IMR-90 (cell line): ENCODE results near the gene AMPD3. TPM values are rescaled to one million over a fixed set of nuclear protein-coding genes. Genes with fewer than 3 reads are reported as not detected.

Source experiments
- ATAC-seq: fragments of 200-7000 bp; cut with Tn5 transposase; 2 replicates; pipeline ENCODE4 v1.9.1; 2020; ENCODE audit warnings: low read depth, mild to moderate bottlenecking, moderate library complexity
- BruUV-seq: library from RNA; stranded (reverse); fragments of 400-500 nt; replicated peaks from 2 replicates; lab custom pipeline; 2021; lab: Mats Ljungman, UMichigan
- CTCF ChIA-PET: fragments of 300-600 bp; formaldehyde crosslinking; extraction: SDS; loops from one replicate; lab custom pipeline; 2021; ENCODE audit warnings: antibody characterized with exemption; lab: Yijun Ruan, JAX
- POLR2A ChIA-PET: fragments of 300-600 bp; sonication (Branson Sonifier 250); formaldehyde crosslinking; loops from one replicate; lab custom pipeline; 2022; ENCODE audit warnings: antibody characterized with exemption; ENCODE audit not compliant: unreplicated experiment; lab: Charles Lee
- DNase-seq: peaks from one replicate; pipeline ENCODE4 v3.0.0; 2013
- H2AFZ ChIP-seq: replicated peaks from 2 replicates; pipeline ENCODE3; 2013; ENCODE audit warnings: low read length, mild to moderate bottlenecking; ENCODE audit not compliant: poor library complexity
- H2AK5ac ChIP-seq: 2 replicates; pipeline ENCODE4 v1.6.1; 2013; ENCODE audit warnings: low read depth, low read length, inconsistent platforms
- H2AK9ac ChIP-seq: replicated peaks from 2 replicates; pipeline ENCODE3; 2013; ENCODE audit warnings: mild to moderate bottlenecking, low read depth, low read length, moderate library complexity; ENCODE audit not compliant: poor library complexity
- H2BK120ac ChIP-seq: 2 replicates; pipeline ENCODE4 v1.6.1; 2013; ENCODE audit warnings: low read depth, low read length, inconsistent platforms
- H2BK15ac ChIP-seq: 3 replicates; pipeline ENCODE4 v1.6.1; 2013; ENCODE audit warnings: low read depth, low read length, inconsistent platforms
- H2BK20ac ChIP-seq: 2 replicates; pipeline ENCODE4 v1.6.1; 2013; ENCODE audit warnings: low read depth, mild to moderate bottlenecking, inconsistent platforms, low read length, moderate library complexity
- H2BK5ac ChIP-seq: 2 replicates; pipeline ENCODE4 v1.6.1; 2013; ENCODE audit warnings: mild to moderate bottlenecking, low read depth, low read length, inconsistent platforms; ENCODE audit not compliant: poor library complexity, severe bottlenecking
- H3K14ac ChIP-seq: replicated peaks from 2 replicates; pipeline ENCODE4 v1.6.1; 2013; ENCODE audit warnings: low read depth, low read length, inconsistent platforms
- H3K18ac ChIP-seq: 2 replicates; pipeline ENCODE4 v1.6.1; 2013; ENCODE audit warnings: low read depth, low read length, control low read depth
- H3K23ac ChIP-seq: 2 replicates; pipeline ENCODE4 v1.6.1; 2013; ENCODE audit warnings: low read depth, low read length, inconsistent platforms
- H3K27ac ChIP-seq: 2 replicates; pipeline ENCODE4 v1.5.1; 2013; ENCODE audit warnings: mild to moderate bottlenecking, control low read depth, low read length; ENCODE audit not compliant: insufficient read depth
- H3K27me3 ChIP-seq: 2 replicates; pipeline ENCODE4 v1.6.1; 2013; ENCODE audit warnings: low read length; ENCODE audit not compliant: control insufficient read depth, insufficient read depth
- H3K36me3 ChIP-seq: 2 replicates; pipeline ENCODE4 v1.6.1; 2013; ENCODE audit warnings: low read length, mixed read lengths; ENCODE audit not compliant: control insufficient read depth, insufficient read depth
- H3K4ac ChIP-seq: 2 replicates; pipeline ENCODE4 v1.6.1; 2013; ENCODE audit warnings: low read depth, low read length, inconsistent platforms
- H3K4me1 ChIP-seq: 2 replicates; pipeline ENCODE4 v1.6.1; 2013; ENCODE audit warnings: low read length, mixed read lengths; ENCODE audit not compliant: control insufficient read depth, insufficient read depth
- H3K4me2 ChIP-seq: 2 replicates; pipeline ENCODE4 v1.6.1; 2013; ENCODE audit warnings: low read depth, mild to moderate bottlenecking, control low read depth, low read length, moderate library complexity
- H3K4me3 ChIP-seq: 2 replicates; pipeline ENCODE4 v1.5.1; 2013; ENCODE audit warnings: low read depth, mild to moderate bottlenecking, control low read depth, low read length, moderate library complexity; ENCODE audit not compliant: insufficient read depth
- H3K56ac ChIP-seq: 2 replicates; pipeline ENCODE4 v1.6.1; 2013; ENCODE audit warnings: low read length, inconsistent platforms; ENCODE audit not compliant: insufficient read depth; ENCODE audit errors: extremely low read depth
- H3K79me1 ChIP-seq, 2 experiments: 2 replicates each; pipeline ENCODE4 v1.6.1; 2013; ENCODE audit warnings: low read length in 2 of 2, inconsistent platforms in 1 of 2, low read depth in 1 of 2
- H3K9ac ChIP-seq: 2 replicates; pipeline ENCODE4 v1.6.1; 2013; ENCODE audit warnings: low read depth, low read length, control low read depth
- H3K9me1 ChIP-seq: 2 replicates; pipeline ENCODE4 v1.6.1; 2013; ENCODE audit warnings: low read length, inconsistent platforms; ENCODE audit not compliant: insufficient read depth
- H3K9me3 ChIP-seq: 2 replicates; pipeline ENCODE4 v1.6.1; 2013; ENCODE audit warnings: low read length; ENCODE audit not compliant: control insufficient read depth, insufficient read depth
- H4K20me1 ChIP-seq: 2 replicates; pipeline ENCODE4 v1.6.1; 2013; ENCODE audit warnings: low read length, inconsistent platforms; ENCODE audit not compliant: insufficient read depth
- H4K5ac ChIP-seq: 2 replicates; pipeline ENCODE4 v1.6.1; 2013; ENCODE audit warnings: mild to moderate bottlenecking, low read depth, low read length, control low read depth
- H4K8ac ChIP-seq, 2 experiments: 2 replicates each; pipeline ENCODE4 v1.6.1; 2013; ENCODE audit warnings: low read depth in 2 of 2, low read length in 2 of 2, control low read depth in 1 of 2, inconsistent platforms in 1 of 2
- H4K91ac ChIP-seq: 2 replicates; pipeline ENCODE4 v1.6.1; 2013; ENCODE audit warnings: low read depth, low read length, inconsistent platforms; ENCODE audit not compliant: insufficient read depth
- BHLHE40 ChIP-seq: fragments of 150-350 bp; IDR thresholded peaks from 2 replicates; pipeline ENCODE4 v1.6.1; 2016; ENCODE audit warnings: mild to moderate bottlenecking, low read depth, low read length
- CEBPB ChIP-seq: IDR thresholded peaks from 2 replicates; pipeline ENCODE4 v1.6.1; 2012; ENCODE audit warnings: low read depth, low read length, improper control_type of control experiment
- CHD1 ChIP-seq: IDR thresholded peaks from 2 replicates; pipeline ENCODE4 v1.6.1; 2012; ENCODE audit warnings: low read depth, low read length, improper control_type of control experiment
- CTCF ChIP-seq: conservative IDR thresholded peaks from 2 replicates; pipeline ENCODE4 v1.5.1; 2012; ENCODE audit warnings: mild to moderate bottlenecking, low read depth, low read length, improper control_type of control experiment
- ELK1 ChIP-seq: fragments of 150-350 bp; IDR thresholded peaks from 2 replicates; pipeline ENCODE4 v1.6.1; 2016; ENCODE audit warnings: low read depth, mild to moderate bottlenecking, low read length, moderate library complexity, borderline replicate concordance
- FOS ChIP-seq: fragments of 150-350 bp; IDR thresholded peaks from 2 replicates; pipeline ENCODE4 v1.6.1; 2016; ENCODE audit warnings: low read depth, low read length
- MAFK ChIP-seq: IDR thresholded peaks from 2 replicates; pipeline ENCODE4 v1.6.1; 2012; ENCODE audit warnings: low read depth, low read length, improper control_type of control experiment
- MAZ ChIP-seq: IDR thresholded peaks from 2 replicates; pipeline ENCODE4 v1.6.1; 2012; ENCODE audit warnings: low read depth, mild to moderate bottlenecking, low read length, improper control_type of control experiment, moderate library complexity, borderline replicate concordance
- MXI1 ChIP-seq: IDR thresholded peaks from 2 replicates; pipeline ENCODE4 v1.6.1; 2012; ENCODE audit warnings: low read depth, mild to moderate bottlenecking, low read length, moderate library complexity, borderline replicate concordance
- NFE2L2 ChIP-seq: fragments of 150-350 bp; IDR thresholded peaks from 2 replicates; pipeline ENCODE4 v1.6.1; 2016; ENCODE audit warnings: low read depth, mild to moderate bottlenecking, low read length
- POLR2A ChIP-seq: IDR thresholded peaks from 2 replicates; pipeline ENCODE4 v1.6.1; 2012; ENCODE audit warnings: mild to moderate bottlenecking, low read depth, low read length
- RAD21 ChIP-seq: IDR thresholded peaks from 2 replicates; pipeline ENCODE4 v1.6.1; 2012; ENCODE audit warnings: low read length, improper control_type of control experiment
- RCOR1 ChIP-seq: IDR thresholded peaks from 2 replicates; pipeline ENCODE4 v1.6.1; 2012; ENCODE audit warnings: mild to moderate bottlenecking, low read length, improper control_type of control experiment; ENCODE audit not compliant: insufficient replicate concordance
- RFX5 ChIP-seq: IDR thresholded peaks from 2 replicates; pipeline ENCODE4 v1.8.0; 2012; ENCODE audit warnings: low read depth, mild to moderate bottlenecking, low read length, moderate library complexity
- USF2 ChIP-seq: fragments of 150-350 bp; IDR thresholded peaks from 2 replicates; pipeline ENCODE4 v1.6.1; 2017; ENCODE audit warnings: mild to moderate bottlenecking, antibody characterized with exemption, low read length, low read depth
- WGBS, 2 experiments: methylation state at CpG; one replicate each; pipeline versions ENCODE4 v1.1.5 to v1.1.7; 2013; ENCODE audit warnings: missing lambda C conversion rate in 2 of 2; ENCODE audit not compliant: insufficient read length in 1 of 2; ENCODE audit errors: extremely low coverage in 2 of 2; 5-methylcytosine and 5-hydroxymethylcytosine counted together
- dilution Hi-C: fragments of 300-500 bp; cut with HindIII; formaldehyde crosslinking; loops from one replicate; pipeline ENCODE4 v1.14.3; 2018; ENCODE audit warnings: low sequenced_read_pairs; ENCODE audit not compliant: unreplicated experiment
- in situ Hi-C: fragments of 300-500 bp; cut with MboI; formaldehyde crosslinking; loops from 3 replicates; pipeline ENCODE4 v1.14.3; 2019; ENCODE audit warnings: low sequenced_read_pairs, inconsistent platforms, mixed read lengths
- intact Hi-C: fragments of 100-400 bp; cut with micrococcal nuclease; formaldehyde crosslinking; loops from 2 replicates; pipeline ENCODE4 v1.10.0; 2022
- polyA plus RNA-seq, 3 experiments: library from polyadenylated mRNA; depleted of rRNA; stranded (reverse); fragments of >200 nt; gene quantifications; 2 replicates each; pipeline ENCODE4 v1.2.3, GENCODE V29; 2012; ENCODE audit warnings: low replicate concordance in 1 of 3
- total RNA-seq: library from RNA; depleted of rRNA; stranded (reverse); fragments of >200 nt; gene quantifications from 2 replicates; pipeline ENCODE4 v1.2.3, GENCODE V29; 2012

Gene AMPD3
- total and polyA plus RNA-seq, 2 of the 4 experiments (the other 2 are of a cell fraction), result 8.6 to 12.1 TPM

- H2BK120ac ChIP-seq, result no peak overlapping the region
- POLR2A ChIA-PET, result no interaction called here
- H3K79me1 ChIP-seq, result no peaks in the 10 kb centered on the region
- dilution Hi-C loops, result no loop called here
- peaks cover 3% of the 10 kb centered on the region; the same call in 1 of the 2 replicates for H4K20me1 ChIP-seq
- DNase-seq (no peak), ATAC-seq (no peak)
- no peak overlapping the region for H2BK20ac ChIP-seq
- no peak overlapping the region for H4K8ac ChIP-seq
- H3K14ac ChIP-seq, result no peak overlapping the region
- H3K36me3 ChIP-seq, result no peaks in the 10 kb centered on the region
- H3K56ac ChIP-seq, result no peak overlapping the region
- in situ Hi-C loops, result no loop called here
- H2AK5ac ChIP-seq, result no peak overlapping the region
- no peak overlapping the region for H3K4me2 ChIP-seq
- no peak overlapping the region for H3K23ac ChIP-seq
- H3K18ac ChIP-seq, result no peak overlapping the region
- no peaks in the 10 kb centered on the region for H3K27me3 ChIP-seq
- CTCF ChIA-PET, result no interaction called here
- no peak overlapping the region for H3K9ac ChIP-seq
- no peak overlapping the region for H4K91ac ChIP-seq
- H2AFZ ChIP-seq, result no peak overlapping the region
- H3K4me3 ChIP-seq, result no peak overlapping the region
- H2BK15ac ChIP-seq, result no peak overlapping the region
- intact Hi-C loops, result no loop called here
- 100% methylated on average over 1 of the region's 6 CpGs; no CpG with 5 or more reads in 1 of the 2 experiments for WGBS, 2 experiments
- no peak overlapping the region for H4K5ac ChIP-seq
- TF ChIP-seq MAZ (no peak), BHLHE40 (no peak), MAFK (no peak), ELK1 (no peak), CHD1 (no peak), RFX5 (no peak), USF2 (no peak), RAD21 (no peak), NFE2L2 (no peak), CEBPB (no peak), MXI1 (no peak), CTCF (no peak), FOS (no peak), RCOR1 (no peak), POLR2A (no peak)
- no peak overlapping the region for H3K27ac ChIP-seq
- BruUV-seq, result no TSS peak
- no peak overlapping the region for H2AK9ac ChIP-seq
- no peak overlapping the region for H3K4ac ChIP-seq
- peaks cover 9% of the 10 kb centered on the region for H3K9me1 ChIP-seq
- H3K4me1 ChIP-seq, result peaks cover 3% of the 10 kb centered on the region
- no peak overlapping the region for H2BK5ac ChIP-seq
- H3K9me3 ChIP-seq, result no peaks in the 10 kb centered on the region
Measured at GRCh38 chr11:10439924-10440323, 15.1 kb upstream of the AMPD3 start.
